ENCODE results near the gene POLR2H. TPM values are rescaled to one million over a fixed set of nuclear protein-coding genes. Genes with fewer than 3 reads are reported as not detected.
A peak's percentile ranks its signal among the peaks of the same experiment; 100 is the strongest.
"Not testable (repeated sequence)": the region's sequence is repeated elsewhere in the genome, so short reads cannot be mapped to it uniquely, and the experiment has no call there.

POLR2H gene
- total RNA-seq, 4 donors from 2014 or later, result 74.4 to 206 (median 146) TPM

DNA sequence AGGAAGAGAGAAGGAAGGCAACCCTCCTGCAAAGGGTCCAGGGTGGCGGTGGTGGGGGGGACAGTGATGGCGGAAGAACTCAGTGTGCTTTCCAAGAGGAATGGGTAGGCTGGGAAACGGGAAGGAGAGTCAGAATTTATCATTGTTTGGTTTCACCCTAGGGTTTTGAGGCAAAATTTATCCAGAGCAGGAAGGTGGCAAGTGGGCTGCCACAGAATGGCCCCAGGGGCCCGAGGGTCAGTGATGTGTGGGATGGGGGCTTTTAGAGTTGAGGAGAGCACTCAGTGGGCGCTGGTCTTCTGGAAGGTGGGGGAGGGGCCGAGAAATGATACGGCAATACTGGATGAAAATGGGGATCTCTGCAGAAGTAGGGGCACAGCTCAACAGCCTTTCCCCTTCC lies 23.5 kb upstream of the POLR2H start:
- Histone ChIP-seq H3K9me3 (no peaks in the 10 kb centered on the region), H3K36me3 (peaks cover 0 to 19% (median 8%) of the 10 kb centered on the region in 4 donors), H3K27me3 (no peaks in the 10 kb centered on the region), H3K27ac (peak overlapping the region; percentile 94 to 99 (median 97)), H3K4me1 (peaks cover 12 to 28% (median 24%) of the 10 kb centered on the region in 4 donors), H3K4me3 (peak overlapping the region in 1 of 4 donors; percentile 12)
- intact Hi-C loops (cut with DNase I; ENCODE audit: low total_unique reads), result no loop called here
- DNase-seq, result no peak
- 66 to 76% methylated on average over 5 to 7 of the region's 7 CpGs for WGBS, 2 donors (ENCODE audit: low coverage in 1 of 2)
- in situ Hi-C loops (cut with MboI; ENCODE audit: low pct_ligation_motif_present in 1 of 4, low pct_unique_long_range_greater_than_20kb in 1 of 4, low sequenced_read_pairs in 3 of 4), result no loop called here
- no peak for TF ChIP-seq CTCF (IDR thresholded peaks at IDR 0.05)
- TF ChIP-seq POLR2A (IDR thresholded peaks at IDR 0.05), result no peak
- TF ChIP-seq POLR2AphosphoS5 (IDR thresholded peaks at IDR 0.05), result no peak
- TF ChIP-seq EP300 (IDR thresholded peaks at IDR 0.05; ENCODE audit: low read depth), result no peak

DNA sequence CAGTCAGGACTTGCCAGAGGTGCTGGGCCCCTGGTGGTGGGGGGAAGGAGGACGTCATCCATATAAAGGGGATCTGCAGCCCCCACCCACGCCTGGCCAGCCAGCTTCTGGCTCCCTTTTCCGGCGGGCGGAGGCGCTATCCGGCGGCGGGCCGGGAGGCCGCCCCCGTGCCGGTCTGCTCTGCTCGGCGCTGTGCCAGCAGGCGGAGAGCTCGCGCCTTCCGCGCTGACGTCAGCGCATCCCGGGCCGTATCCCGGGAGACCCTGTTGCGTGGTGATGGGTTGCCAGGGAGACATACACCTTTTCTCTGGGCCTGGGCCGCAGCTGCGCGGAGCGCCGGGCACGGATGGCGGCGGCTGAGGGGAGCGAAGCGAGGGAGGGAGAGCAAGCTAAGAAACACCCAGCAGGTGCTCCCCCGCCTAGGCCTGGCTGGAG lies 23.0 kb upstream of the POLR2H start:
- Histone ChIP-seq H3K27me3 (no peaks in the 10 kb centered on the region), H3K4me1 (peaks cover 12 to 28% (median 24%) of the 10 kb centered on the region in 4 donors), H3K4me3 (peak overlapping the region in 2 of 4 donors; percentile 12 to 29), H3K27ac (peak overlapping the region; percentile 94 to 99 (median 97)), H3K9me3 (no peaks in the 10 kb centered on the region), H3K36me3 (peaks cover 0 to 21% (median 9%) of the 10 kb centered on the region in 4 donors)
- intact Hi-C loops (cut with DNase I; ENCODE audit: low total_unique reads) (no loop called here), in situ Hi-C loops (cut with MboI; ENCODE audit: low pct_ligation_motif_present in 1 of 4, low pct_unique_long_range_greater_than_20kb in 1 of 4, low sequenced_read_pairs in 3 of 4) (no loop called here)
- TF ChIP-seq POLR2A (IDR thresholded peaks at IDR 0.05) (no peak), CTCF (IDR thresholded peaks at IDR 0.05) (peak in 2 of 5 experiments; percentile 5 to 17), POLR2AphosphoS5 (IDR thresholded peaks at IDR 0.05) (peak in 2 of 3 donors; percentile 28 to 38)
- WGBS, 2 donors (ENCODE audit: low coverage in 1 of 2), result 38% methylated on average over 22 of the region's 37 CpGs; no CpG with 5 or more reads in 1 of the 2 donors
- DNase-seq, result peak; percentile 66

DNA sequence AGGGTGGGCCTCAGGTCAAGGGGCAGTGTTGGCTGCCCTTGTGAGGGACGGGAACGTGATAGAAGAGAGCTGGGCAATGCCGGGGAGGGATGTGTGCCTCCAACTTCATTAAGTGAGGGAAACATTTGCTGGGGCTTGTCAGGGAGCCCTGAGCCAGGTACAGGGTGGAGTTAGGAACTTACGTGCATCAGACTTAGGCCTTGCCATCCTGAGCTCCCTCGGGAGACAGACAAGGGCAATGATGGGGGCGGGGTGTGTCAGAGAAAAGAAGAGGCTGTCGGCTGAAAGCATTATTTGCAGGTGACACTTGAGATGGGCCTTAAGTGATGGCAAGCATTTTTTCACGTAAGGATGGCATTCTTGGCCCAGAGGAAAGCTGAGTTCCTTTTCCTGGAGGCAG lies 22.5 kb upstream of the POLR2H start:
- no peaks in the 10 kb centered on the region for H3K9me3 ChIP-seq
- no peaks in the 10 kb centered on the region for H3K27me3 ChIP-seq
- in situ Hi-C loops (cut with MboI; ENCODE audit: low pct_ligation_motif_present in 1 of 4, low pct_unique_long_range_greater_than_20kb in 1 of 4, low sequenced_read_pairs in 3 of 4), result no loop called here
- intact Hi-C loops (cut with DNase I; ENCODE audit: low total_unique reads), result no loop called here
- peaks cover 0 to 24% (median 9%) of the 10 kb centered on the region in 4 donors for H3K36me3 ChIP-seq
- DNase-seq, result no peak
- WGBS, 2 donors (ENCODE audit: low coverage in 1 of 2), result 60 to 68% methylated on average over 2 to 8 of the region's 8 CpGs
- TF ChIP-seq POLR2A (IDR thresholded peaks at IDR 0.05) (no peak), CTCF (IDR thresholded peaks at IDR 0.05) (no peak)
- H3K4me3 ChIP-seq, result peak overlapping the region in 2 of 4 donors; percentile 12 to 29
- H3K4me1 ChIP-seq, result peaks cover 12 to 28% (median 24%) of the 10 kb centered on the region in 4 donors
- peak overlapping the region; percentile 94 to 99 (median 97) for H3K27ac ChIP-seq

DNA sequence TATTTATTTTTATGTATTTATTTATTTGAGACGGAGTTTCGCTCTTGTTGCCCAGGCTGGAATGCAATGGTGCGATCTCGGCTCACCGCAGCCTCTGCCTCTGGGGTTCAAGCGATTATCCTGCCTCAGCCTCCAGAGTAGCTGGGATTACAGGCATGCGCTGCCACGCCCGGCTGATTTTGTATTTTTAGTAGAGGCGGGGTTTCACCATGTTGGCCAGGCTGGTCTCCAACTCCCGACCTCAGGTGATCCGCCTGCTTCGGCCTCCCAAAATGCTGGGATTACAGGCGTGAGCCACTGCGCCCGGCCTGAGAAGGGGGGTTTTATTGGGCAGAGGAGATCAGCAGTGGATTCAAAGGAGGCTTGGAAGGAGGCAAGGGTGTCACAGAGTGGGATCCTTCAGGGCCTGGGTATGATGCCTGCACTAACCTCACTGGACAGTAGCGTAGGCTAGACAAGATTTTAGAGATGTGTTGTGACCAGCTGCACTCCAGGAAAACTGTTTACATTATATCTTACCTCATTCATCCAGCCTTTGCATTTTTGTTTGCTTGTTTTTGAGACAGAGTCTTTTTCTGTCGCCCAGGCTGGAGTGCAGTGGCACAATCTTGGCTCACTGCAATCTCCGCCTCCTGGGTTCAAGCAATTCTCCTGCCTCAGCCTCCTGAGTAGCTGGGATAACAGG lies 21.9 kb upstream of the POLR2H start:
- intact Hi-C loops (cut with DNase I; ENCODE audit: low total_unique reads); in situ Hi-C loops (cut with MboI; ENCODE audit: low pct_ligation_motif_present in 1 of 4, low pct_unique_long_range_greater_than_20kb in 1 of 4, low sequenced_read_pairs in 3 of 4); H3K4me3 ChIP-seq; H3K9me3 ChIP-seq; H3K27me3 ChIP-seq; DNase-seq: not testable (repeated sequence)
- peak overlapping the region in 3 of 4 donors; percentile 94 to 99 (median 97) for H3K27ac ChIP-seq
- peaks cover 12 to 28% (median 24%) of the 10 kb centered on the region in 4 donors for H3K4me1 ChIP-seq
- WGBS, 2 donors (ENCODE audit: low coverage in 1 of 2), result 83 to 90% methylated on average over 5 to 19 of the region's 19 CpGs
- H3K36me3 ChIP-seq, result peaks cover 0 to 24% (median 8%) of the 10 kb centered on the region in 4 donors

All from transverse colon (tissue), 4 donors.